ENCODE measurements around the gene ARHGAP15.

Gene ARHGAP15

GRCh38 chr2:143668234-143668633, 539.0 kb downstream of the ARHGAP15 start:
- ATAC-seq, result no peak

GRCh38 chr2:143674051-143674450, 544.8 kb downstream of the ARHGAP15 start:
- ATAC-seq, result no peak

GRCh38 chr2:143675021-143675420, 545.8 kb downstream of the ARHGAP15 start:
- no peak for ATAC-seq

- ATAC-seq, result no peak
Observed at GRCh38 chr2:143679617-143680016, 550.4 kb downstream of the ARHGAP15 start.

- ATAC-seq, result no peak
Observed at GRCh38 chr2:143680885-143681405, 551.7 kb downstream of the ARHGAP15 start.

GRCh38 chr2:143682436-143683055, 553.3 kb downstream of the ARHGAP15 start:
- ATAC-seq, result no peak

- no peak for ATAC-seq
Observed at GRCh38 chr2:143683977-143684376, 554.8 kb downstream of the ARHGAP15 start.

- no peak for ATAC-seq
Observed at GRCh38 chr2:143684551-143685320, 555.5 kb downstream of the ARHGAP15 start.

- no peak for ATAC-seq
Observed at GRCh38 chr2:143685421-143686078, 556.3 kb downstream of the ARHGAP15 start.

- no peak for ATAC-seq
Observed at GRCh38 chr2:143686585-143687164, 557.5 kb downstream of the ARHGAP15 start.

GRCh38 chr2:143688248-143688647, 559.0 kb downstream of the ARHGAP15 start:
- ATAC-seq, result no peak

- no peak for ATAC-seq
Observed at GRCh38 chr2:143688815-143689214, 559.6 kb downstream of the ARHGAP15 start.

GRCh38 chr2:143689541-143689940, 560.3 kb downstream of the ARHGAP15 start:
- no peak for ATAC-seq

GRCh38 chr2:143690235-143690634, 561.0 kb downstream of the ARHGAP15 start:
- ATAC-seq, result no peak

GRCh38 chr2:143691121-143691520, 561.9 kb downstream of the ARHGAP15 start:
- ATAC-seq, result no peak

- no peak for ATAC-seq
Observed at GRCh38 chr2:143692162-143692561, 562.9 kb downstream of the ARHGAP15 start.

- ATAC-seq, result no peak
Observed at GRCh38 chr2:143692967-143693366, 563.7 kb downstream of the ARHGAP15 start.

GRCh38 chr2:143694335-143694734, 565.1 kb downstream of the ARHGAP15 start:
- no peak for ATAC-seq

- no peak for ATAC-seq
Observed at GRCh38 chr2:143696651-143697050, 567.4 kb downstream of the ARHGAP15 start.

GRCh38 chr2:143697744-143698143, 568.5 kb downstream of the ARHGAP15 start:
- no peak for ATAC-seq

- ATAC-seq, result peak in 1 of 2 donors; percentile 36
Observed at GRCh38 chr2:143698352-143698751, 569.1 kb downstream of the ARHGAP15 start.

- ATAC-seq, result peak; percentile 85 to 90
Observed at GRCh38 chr2:143698888-143699570, 569.8 kb downstream of the ARHGAP15 start.

- no peak for ATAC-seq
Observed at GRCh38 chr2:143700865-143701264, 571.6 kb downstream of the ARHGAP15 start.
